Smooth muscle cell (in vitro differentiated cells): ENCODE results near the gene ENOX1. TPM values are rescaled to one million over a fixed set of nuclear protein-coding genes. Genes with fewer than 3 reads are reported as not detected.

Experiments
- DNase-seq: peaks from one replicate; lab custom pipeline; 2025; ENCODE audit not compliant: unreplicated experiment; lab: John Stamatoyannopoulos, UW
- H2AFZ ChIP-seq: fragments of 200-600 bp; sonication (generic); 2 replicates; pipeline ENCODE4 v1.6.0; 2016; ENCODE audit warnings: antibody characterized with exemption, low read depth, mild to moderate bottlenecking
- H3F3A ChIP-seq: fragments of 200-600 bp; sonication (generic); 2 replicates; pipeline ENCODE4 v1.6.0; 2017; ENCODE audit warnings: antibody characterized with exemption, low read depth
- H3K27ac ChIP-seq: fragments of 200-600 bp; sonication (generic); 2 replicates; pipeline ENCODE4 v1.5.1; 2016; ENCODE audit warnings: low read depth, mild to moderate bottlenecking
- H3K27me3 ChIP-seq: fragments of 200-600 bp; sonication (generic); 2 replicates; pipeline ENCODE4 v1.6.1; 2016; ENCODE audit warnings: low read depth, mild to moderate bottlenecking
- H3K36me3 ChIP-seq: fragments of 200-600 bp; sonication (generic); 2 replicates; pipeline ENCODE4 v1.5.1; 2016; ENCODE audit warnings: low read depth
- H3K4me1 ChIP-seq: fragments of 200-600 bp; sonication (generic); 2 replicates; pipeline ENCODE4 v1.5.1; 2016; ENCODE audit warnings: low read depth
- H3K4me2 ChIP-seq: fragments of 200-600 bp; sonication (generic); 2 replicates; pipeline ENCODE4 v1.6.0; 2016; ENCODE audit warnings: mild to moderate bottlenecking
- H3K4me3 ChIP-seq: fragments of 200-600 bp; sonication (generic); 2 replicates; pipeline ENCODE4 v1.5.1; 2016; ENCODE audit warnings: mild to moderate bottlenecking
- H3K79me2 ChIP-seq: fragments of 200-600 bp; sonication (generic); 2 replicates; pipeline ENCODE4 v1.6.0; 2016; ENCODE audit warnings: low read depth, mild to moderate bottlenecking
- H3K9ac ChIP-seq: fragments of 200-600 bp; sonication (generic); 2 replicates; pipeline ENCODE4 v1.6.0; 2016; ENCODE audit warnings: low read depth
- H3K9me3 ChIP-seq: fragments of 200-600 bp; sonication (generic); replicated peaks from 2 replicates; pipeline ENCODE4 v1.5.1; 2016; ENCODE audit warnings: low read depth
- H4K20me1 ChIP-seq: fragments of 200-600 bp; sonication (generic); 2 replicates; pipeline ENCODE4 v1.6.0; 2016; ENCODE audit warnings: low read depth
- whole genome bisulfite sequencing: methylation state at CpG from one replicate; pipeline ENCODE4 v1.1.7; 2016; ENCODE audit warnings: low lambda C conversion rate; 5-methylcytosine and 5-hydroxymethylcytosine counted together
- polyA plus RNA-seq: library from polyadenylated mRNA; unstranded; fragments of >200 nt; fragmentation: Nextera tagmentation; extraction: Ambion mirVana; gene quantifications from 2 replicates; pipeline ENCODE4 v1.2.1, GENCODE V29; 2016
- total RNA-seq: library from RNA; depleted of rRNA; stranded (reverse); fragments of >200 nt; gene quantifications from 2 replicates; pipeline ENCODE4 v1.2.3, GENCODE V29; 2014
- TF ChIP-seq, protein P1 (sequence below): fragments of 200-600 bp; sonication (generic); IDR thresholded peaks from 2 replicates; pipeline ENCODE4 v1.5.1; 2017; ENCODE audit warnings: borderline replicate concordance, mild to moderate bottlenecking, antibody characterized with exemption; ENCODE audit not compliant: insufficient read depth, poor library complexity, severe bottlenecking

The ENOX1 gene
- total and polyA plus RNA-seq, 2 experiments from 2014 or later: 1.9 to 2.6 TPM

DNA sequence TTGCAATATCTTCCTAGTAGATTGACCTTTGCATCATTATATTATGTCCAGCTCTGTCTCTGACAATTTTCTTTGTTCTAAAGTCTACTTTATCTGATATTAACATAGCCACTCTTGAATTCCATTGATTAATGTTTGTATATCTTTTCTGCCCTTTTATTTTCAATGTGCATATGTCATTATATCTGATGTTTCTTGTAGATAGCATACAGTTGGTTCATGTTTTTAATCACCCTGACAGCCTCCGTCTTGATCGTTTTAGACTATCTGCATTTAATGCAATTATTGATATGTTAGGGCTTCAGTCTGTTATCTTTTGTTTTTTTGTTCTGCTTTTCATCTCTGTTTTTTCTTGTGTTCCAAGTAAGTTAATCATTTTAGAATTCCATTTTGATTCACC, 159.8 kb downstream of the ENOX1 start:
- 97% methylated on average over 2 of the region's 2 CpGs for WGBS
- TF ChIP-seq, protein P1, sequence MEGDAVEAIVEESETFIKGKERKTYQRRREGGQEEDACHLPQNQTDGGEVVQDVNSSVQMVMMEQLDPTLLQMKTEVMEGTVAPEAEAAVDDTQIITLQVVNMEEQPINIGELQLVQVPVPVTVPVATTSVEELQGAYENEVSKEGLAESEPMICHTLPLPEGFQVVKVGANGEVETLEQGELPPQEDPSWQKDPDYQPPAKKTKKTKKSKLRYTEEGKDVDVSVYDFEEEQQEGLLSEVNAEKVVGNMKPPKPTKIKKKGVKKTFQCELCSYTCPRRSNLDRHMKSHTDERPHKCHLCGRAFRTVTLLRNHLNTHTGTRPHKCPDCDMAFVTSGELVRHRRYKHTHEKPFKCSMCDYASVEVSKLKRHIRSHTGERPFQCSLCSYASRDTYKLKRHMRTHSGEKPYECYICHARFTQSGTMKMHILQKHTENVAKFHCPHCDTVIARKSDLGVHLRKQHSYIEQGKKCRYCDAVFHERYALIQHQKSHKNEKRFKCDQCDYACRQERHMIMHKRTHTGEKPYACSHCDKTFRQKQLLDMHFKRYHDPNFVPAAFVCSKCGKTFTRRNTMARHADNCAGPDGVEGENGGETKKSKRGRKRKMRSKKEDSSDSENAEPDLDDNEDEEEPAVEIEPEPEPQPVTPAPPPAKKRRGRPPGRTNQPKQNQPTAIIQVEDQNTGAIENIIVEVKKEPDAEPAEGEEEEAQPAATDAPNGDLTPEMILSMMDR: no peak
- no peak for DNase-seq
- Histone ChIP-seq H3K79me2 (no peaks in the 10 kb centered on the region), H4K20me1 (no peaks in the 10 kb centered on the region), H3K27me3 (no peaks in the 10 kb centered on the region), H3K9ac (no peak overlapping the region), H3K4me2 (no peak overlapping the region), H3F3A (no peaks in the 10 kb centered on the region), H3K4me3 (no peak overlapping the region), H3K9me3 (no peaks in the 10 kb centered on the region), H3K36me3 (no peaks in the 10 kb centered on the region), H3K27ac (no peak overlapping the region), H3K4me1 (no peaks in the 10 kb centered on the region), H2AFZ (no peak overlapping the region)

DNA sequence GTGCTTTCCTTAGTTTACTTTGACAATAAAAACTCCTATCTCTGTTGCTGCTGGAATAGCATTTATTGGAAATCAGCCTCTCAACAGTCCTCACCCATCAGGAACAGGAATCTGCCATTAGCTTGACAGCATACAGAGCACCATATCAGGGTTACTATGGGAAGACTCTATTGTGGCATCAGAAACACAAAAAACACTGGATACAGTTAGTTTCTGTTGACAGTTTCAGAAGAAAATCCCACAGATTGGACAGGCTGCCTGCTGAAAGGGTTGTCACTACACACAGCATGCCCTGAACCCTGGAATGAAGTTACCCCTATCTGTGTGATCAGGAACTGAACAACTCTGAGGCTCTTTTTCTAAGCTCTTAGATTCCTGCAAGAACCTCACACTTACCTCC, 172.7 kb downstream of the ENOX1 start:
- Histone ChIP-seq H3F3A (no peaks in the 10 kb centered on the region), H3K27me3 (no peaks in the 10 kb centered on the region), H3K4me2 (no peak overlapping the region), H2AFZ (no peak overlapping the region), H3K36me3 (no peaks in the 10 kb centered on the region), H3K9ac (no peak overlapping the region), H3K9me3 (no peaks in the 10 kb centered on the region), H3K4me3 (no peak overlapping the region), H3K79me2 (no peaks in the 10 kb centered on the region), H4K20me1 (no peaks in the 10 kb centered on the region), H3K4me1 (no peaks in the 10 kb centered on the region), H3K27ac (no peak overlapping the region)
- DNase-seq: no peak
- TF ChIP-seq, protein P1: no peak

DNA sequence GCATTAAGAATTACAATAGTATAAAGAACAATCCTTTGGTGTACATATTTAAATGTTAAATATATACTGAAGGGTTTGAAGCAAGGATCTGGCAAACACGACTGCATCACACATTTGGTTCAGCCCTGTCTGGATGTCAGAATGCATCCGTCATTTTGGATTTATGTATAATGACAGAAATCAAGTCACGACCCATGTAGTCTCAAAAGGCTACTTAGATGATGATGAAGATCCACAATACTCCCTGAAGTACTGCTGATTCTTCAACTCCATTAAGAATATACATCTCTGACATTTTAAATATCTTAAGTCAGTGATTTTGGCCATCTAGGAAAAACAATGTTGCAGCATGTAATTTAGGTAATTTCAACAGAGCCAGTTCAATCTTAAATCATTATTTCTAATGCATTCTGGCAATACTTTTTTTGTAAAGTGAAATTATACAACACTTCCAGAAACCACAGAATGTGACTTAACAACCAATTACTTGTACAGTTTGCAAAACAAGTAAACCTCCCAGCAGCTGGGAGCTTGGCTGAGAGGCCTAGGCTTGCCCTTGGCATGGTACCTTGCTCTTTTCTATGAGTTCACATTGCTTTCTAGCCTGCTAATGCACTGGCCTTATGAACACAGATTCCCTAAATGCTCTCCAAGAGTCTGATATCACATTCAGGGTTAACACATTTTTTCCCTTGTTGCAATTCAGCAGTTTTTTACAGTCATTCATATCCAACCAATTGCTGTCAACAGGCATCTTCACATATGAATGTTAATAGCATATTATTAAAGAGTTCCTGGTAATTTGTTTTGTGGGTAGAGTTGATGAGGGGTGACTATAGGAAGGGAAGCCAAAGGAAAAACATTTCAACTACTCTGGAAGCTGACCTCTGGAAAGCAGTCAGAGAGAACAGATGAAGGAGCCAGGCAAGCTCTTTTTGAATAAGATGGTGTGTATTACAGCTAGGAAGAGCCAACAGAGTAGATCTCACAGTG, 175.2 kb downstream of the ENOX1 start:
- TF ChIP-seq, protein P1: no peak
- WGBS: 87% methylated on average over 3 of the region's 3 CpGs

More for the DNA sequence above, 175.2 kb downstream of the ENOX1 start:
- Histone ChIP-seq H3K27me3 (no peaks in the 10 kb centered on the region), H3K9ac (no peak overlapping the region), H3K36me3 (no peaks in the 10 kb centered on the region), H3K27ac (no peak overlapping the region), H3F3A (no peaks in the 10 kb centered on the region), H3K4me1 (no peaks in the 10 kb centered on the region), H3K4me3 (no peak overlapping the region), H4K20me1 (no peaks in the 10 kb centered on the region), H3K79me2 (no peaks in the 10 kb centered on the region), H2AFZ (no peak overlapping the region), H3K4me2 (no peak overlapping the region), H3K9me3 (no peaks in the 10 kb centered on the region)
- DNase-seq: no peak
